HEK293 (cell line): Measurements from ENCODE around the gene KCNQ1.

Experiments used
- CTCF ChIA-PET: fragments of 350-600 bp; formaldehyde crosslinking; extraction: SDS; loops from one replicate; lab custom pipeline; 2021; ENCODE audit warnings: antibody characterized with exemption; lab: Yijun Ruan, JAX
- POLR2A ChIA-PET: fragments of 300-600 bp; formaldehyde crosslinking; extraction: SDS; loops from one replicate; lab custom pipeline; 2020; ENCODE audit warnings: antibody characterized with exemption, inconsistent platforms; lab: Yijun Ruan, JAX
- H3K27ac ChIP-seq: fragments of 200-500 bp; sonication (Bioruptor generic); 2 replicates; pipeline ENCODE4 v1.5.1; 2014; ENCODE audit warnings: low read depth, low read length, control low read depth, inconsistent platforms; ENCODE audit errors: extremely low read depth
- H3K36me3 ChIP-seq, 2 experiments: fragments of 200-500 bp in 1 of 2; sonication (Bioruptor generic) in 1 of 2; 1 replicate in 1 of 2; 2 replicates in 1 of 2; pipeline ENCODE4 v1.5.1; 2014 to 2017; ENCODE audit warnings: inconsistent platforms in 2 of 2, low read length in 2 of 2; ENCODE audit not compliant: control insufficient read depth in 2 of 2, insufficient read depth in 1 of 2
- H3K4me1 ChIP-seq: fragments of 200-500 bp; sonication (Bioruptor generic); 2 replicates; pipeline ENCODE4 v1.5.1; 2014; ENCODE audit warnings: mild to moderate bottlenecking, low read length, inconsistent platforms; ENCODE audit not compliant: control insufficient read depth, insufficient read depth
- H3K4me3 ChIP-seq: 2 replicates; pipeline ENCODE4 v1.5.1; 2011; ENCODE audit warnings: low read depth, mild to moderate bottlenecking, control low read depth, low read length, moderate library complexity
- H3K9me3 ChIP-seq: fragments of 200-500 bp; sonication (Bioruptor generic); 2 replicates; pipeline ENCODE4 v1.5.1; 2014; ENCODE audit warnings: low read depth, low read length, inconsistent platforms; ENCODE audit not compliant: control insufficient read depth, insufficient read depth
- BCL11B ChIP-seq: fragments of 450-650 bp; formaldehyde crosslinking; IDR thresholded peaks from 2 replicates; pipeline ENCODE4 v1.5.1; 2016; ENCODE audit warnings: low read depth, missing biosample characterization, missing genetic modification characterization
- GLI2 ChIP-seq: fragments of 450-650 bp; formaldehyde crosslinking; IDR thresholded peaks from 2 replicates; pipeline ENCODE4; 2017; ENCODE audit warnings: missing biosample characterization, missing genetic modification characterization, low read depth, borderline replicate concordance
- GLIS1 ChIP-seq: fragments of 450-650 bp; formaldehyde crosslinking; IDR thresholded peaks from 2 replicates; pipeline ENCODE4 v1.5.1; 2016; ENCODE audit warnings: missing biosample characterization, missing genetic modification characterization
- KLF1 ChIP-seq: fragments of 450-650 bp; formaldehyde crosslinking; IDR thresholded peaks from 2 replicates; pipeline ENCODE4 v1.5.1; 2016; ENCODE audit warnings: missing biosample characterization, missing genetic modification characterization
- ZBTB20 ChIP-seq: fragments of 450-650 bp; formaldehyde crosslinking; IDR thresholded peaks from 2 replicates; pipeline ENCODE4 v1.5.1; 2016; ENCODE audit warnings: missing biosample characterization, missing genetic modification characterization
- ZNF114 ChIP-seq: fragments of 450-650 bp; formaldehyde crosslinking; IDR thresholded peaks from 2 replicates; pipeline ENCODE4 v1.5.0; 2017; ENCODE audit warnings: missing biosample characterization, missing genetic modification characterization
- ZNF2 ChIP-seq: fragments of 450-650 bp; formaldehyde crosslinking; IDR thresholded peaks from 2 replicates; pipeline ENCODE4 v1.5.1; 2016; ENCODE audit warnings: missing biosample characterization, missing genetic modification characterization
- ZNF202 ChIP-seq: fragments of 450-650 bp; formaldehyde crosslinking; IDR thresholded peaks from 2 replicates; pipeline ENCODE4 v1.5.1; 2016; ENCODE audit warnings: missing biosample characterization, missing genetic modification characterization, borderline replicate concordance
- ZNF24 ChIP-seq: fragments of 450-650 bp; formaldehyde crosslinking; IDR thresholded peaks from 2 replicates; pipeline ENCODE4 v1.5.1; 2016; ENCODE audit warnings: missing biosample characterization, missing genetic modification characterization
- ZNF274 ChIP-seq, 2 experiments: fragments of 200-500 bp in 1 of 2; fragments of 450-650 bp in 1 of 2; sonication (Bioruptor generic) in 1 of 2; formaldehyde crosslinking in 1 of 2; IDR thresholded peaks; 2 replicates each; pipeline versions ENCODE4 v1.5.1 to v1.6.1; 2014 to 2016; ENCODE audit warnings: borderline replicate concordance in 1 of 2, inconsistent platforms in 1 of 2, low read length in 1 of 2, missing biosample characterization in 1 of 2, missing genetic modification characterization in 1 of 2
- ZNF311 ChIP-seq: fragments of 450-650 bp; formaldehyde crosslinking; IDR thresholded peaks from 2 replicates; pipeline ENCODE4 v1.5.1; 2017; ENCODE audit warnings: missing biosample characterization, missing genetic modification characterization, borderline replicate concordance
- ZNF473 ChIP-seq: fragments of 450-650 bp; formaldehyde crosslinking; IDR thresholded peaks from 2 replicates; pipeline ENCODE4 v1.5.1; 2017; ENCODE audit warnings: missing biosample characterization, missing genetic modification characterization
- ZNF48 ChIP-seq: fragments of 450-650 bp; formaldehyde crosslinking; IDR thresholded peaks from 2 replicates; pipeline ENCODE4 v1.5.1; 2016; ENCODE audit warnings: missing biosample characterization, missing genetic modification characterization
- ZNF529 ChIP-seq: fragments of 450-650 bp; formaldehyde crosslinking; IDR thresholded peaks from 2 replicates; pipeline ENCODE4 v1.5.1; 2017; ENCODE audit warnings: missing genetic modification characterization, missing biosample characterization; ENCODE audit not compliant: insufficient replicate concordance
- ZNF544 ChIP-seq: fragments of 450-650 bp; formaldehyde crosslinking; IDR thresholded peaks from 2 replicates; pipeline ENCODE4 v1.5.0; 2017; ENCODE audit warnings: missing biosample characterization, missing genetic modification characterization
- ZNF571 ChIP-seq: fragments of 450-650 bp; formaldehyde crosslinking; IDR thresholded peaks from 2 replicates; pipeline ENCODE4 v1.5.0; 2017; ENCODE audit warnings: missing biosample characterization, missing genetic modification characterization
- ZNF621 ChIP-seq: fragments of 450-650 bp; formaldehyde crosslinking; IDR thresholded peaks from 2 replicates; pipeline ENCODE4 v1.5.1; 2017; ENCODE audit warnings: missing biosample characterization, missing genetic modification characterization
- ZNF670 ChIP-seq: fragments of 450-650 bp; formaldehyde crosslinking; IDR thresholded peaks from 2 replicates; pipeline ENCODE4 v1.5.1; 2016; ENCODE audit warnings: missing biosample characterization, missing genetic modification characterization, low read depth
- ZNF677 ChIP-seq: fragments of 450-650 bp; IDR thresholded peaks from 2 replicates; pipeline ENCODE4 v1.5.0; 2018; ENCODE audit warnings: missing biosample characterization, mild to moderate bottlenecking, missing genetic modification characterization, moderate library complexity
- ZNF785 ChIP-seq: fragments of 450-650 bp; formaldehyde crosslinking; IDR thresholded peaks from 2 replicates; pipeline ENCODE4 v1.5.1; 2016; ENCODE audit warnings: missing biosample characterization, missing genetic modification characterization
- ZNF830 ChIP-seq: fragments of 450-650 bp; IDR thresholded peaks from 2 replicates; pipeline ENCODE4 v1.5.0; 2018; ENCODE audit warnings: missing biosample characterization, missing genetic modification characterization, low read depth, mild to moderate bottlenecking, moderate library complexity
- ZNF837 ChIP-seq: fragments of 450-650 bp; formaldehyde crosslinking; IDR thresholded peaks from 2 replicates; pipeline ENCODE4 v1.5.1; 2016; ENCODE audit warnings: missing biosample characterization, missing genetic modification characterization
- ZSCAN30 ChIP-seq: fragments of 450-650 bp; IDR thresholded peaks from 2 replicates; pipeline ENCODE4 v1.5.1; 2018; ENCODE audit warnings: missing biosample characterization, mild to moderate bottlenecking, missing genetic modification characterization, moderate library complexity
- TF ChIP-seq, protein P1 (sequence below): sonication (generic); formaldehyde crosslinking; IDR thresholded peaks from 2 replicates; pipeline ENCODE4 v1.8.1; 2022; ENCODE audit warnings: mild to moderate bottlenecking, moderate library complexity, missing genetic modification reagents
- TF ChIP-seq, protein P2 (sequence below): fragments of 450-650 bp; formaldehyde crosslinking; IDR thresholded peaks from 2 replicates; pipeline ENCODE4 v1.5.1; 2016; ENCODE audit warnings: missing biosample characterization, missing genetic modification characterization
- TF ChIP-seq, protein P3 (sequence below): fragments of 450-650 bp; formaldehyde crosslinking; IDR thresholded peaks from 2 replicates; pipeline ENCODE4 v1.5.1; 2017; ENCODE audit warnings: missing biosample characterization, missing genetic modification characterization
- TF ChIP-seq, protein P4 (sequence below): fragments of 450-650 bp; formaldehyde crosslinking; IDR thresholded peaks from 2 replicates; pipeline ENCODE4 v1.5.1; 2017; ENCODE audit warnings: missing biosample characterization, missing genetic modification characterization
- TF ChIP-seq, protein P5 (sequence below): fragments of 450-650 bp; formaldehyde crosslinking; IDR thresholded peaks from 2 replicates; pipeline ENCODE4 v1.5.1; 2016; ENCODE audit warnings: missing biosample characterization, missing genetic modification characterization
- TF ChIP-seq, protein P6 (sequence below): fragments of 450-650 bp; formaldehyde crosslinking; IDR thresholded peaks from 2 replicates; pipeline ENCODE4 v1.5.0; 2017; ENCODE audit warnings: missing biosample characterization, missing genetic modification characterization, borderline replicate concordance

Gene KCNQ1

DNA sequence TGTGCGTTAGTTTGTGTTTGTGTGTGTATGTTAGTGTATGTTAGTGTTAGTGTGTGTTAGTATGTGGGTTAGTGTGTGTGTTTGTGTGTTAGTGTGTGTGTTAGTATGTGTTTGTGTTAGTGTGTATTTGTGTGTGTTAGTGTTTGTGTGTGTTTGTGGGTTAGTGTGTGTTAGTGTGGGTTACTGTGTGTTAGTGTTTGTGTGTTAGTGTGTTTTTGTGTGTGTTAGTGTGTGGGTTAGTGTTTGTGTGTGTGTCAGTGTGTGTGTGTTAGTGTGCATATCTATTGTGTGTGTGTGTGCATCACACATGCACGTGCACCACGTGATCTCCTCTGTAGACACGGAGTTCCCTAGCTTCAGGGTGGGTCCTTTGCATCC is 139.6 kb downstream of the KCNQ1 start:
- Histone ChIP-seq H3K27ac (no peak overlapping the region), H3K9me3 (no peaks in the 10 kb centered on the region), H3K4me3 (no peak overlapping the region), H3K4me1 (no peaks in the 10 kb centered on the region), H3K36me3 (no peaks in the 10 kb centered on the region)
- ChIA-PET CTCF (no interaction called here), POLR2A (no interaction called here)
- no peak for TF ChIP-seq ZNF571 (tag by site-specific recombination)
- no peak for TF ChIP-seq ZNF830
- no peak for TF ChIP-seq ZNF677 (tag by site-specific recombination)
- no peak for TF ChIP-seq ZNF202 (tag by site-specific recombination)
- TF ChIP-seq ZNF837 (tag by site-specific recombination): no peak
- TF ChIP-seq ZNF114: no peak
- TF ChIP-seq, protein P1, sequence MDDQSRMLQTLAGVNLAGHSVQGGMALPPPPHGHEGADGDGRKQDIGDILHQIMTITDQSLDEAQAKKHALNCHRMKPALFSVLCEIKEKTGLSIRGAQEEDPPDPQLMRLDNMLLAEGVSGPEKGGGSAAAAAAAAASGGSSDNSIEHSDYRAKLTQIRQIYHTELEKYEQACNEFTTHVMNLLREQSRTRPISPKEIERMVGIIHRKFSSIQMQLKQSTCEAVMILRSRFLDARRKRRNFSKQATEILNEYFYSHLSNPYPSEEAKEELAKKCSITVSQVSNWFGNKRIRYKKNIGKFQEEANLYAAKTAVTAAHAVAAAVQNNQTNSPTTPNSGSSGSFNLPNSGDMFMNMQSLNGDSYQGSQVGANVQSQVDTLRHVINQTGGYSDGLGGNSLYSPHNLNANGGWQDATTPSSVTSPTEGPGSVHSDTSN (CRISPR knock-in tag): no peak
- no peak for TF ChIP-seq ZNF2 (tag by site-specific recombination)
- TF ChIP-seq, protein P2, sequence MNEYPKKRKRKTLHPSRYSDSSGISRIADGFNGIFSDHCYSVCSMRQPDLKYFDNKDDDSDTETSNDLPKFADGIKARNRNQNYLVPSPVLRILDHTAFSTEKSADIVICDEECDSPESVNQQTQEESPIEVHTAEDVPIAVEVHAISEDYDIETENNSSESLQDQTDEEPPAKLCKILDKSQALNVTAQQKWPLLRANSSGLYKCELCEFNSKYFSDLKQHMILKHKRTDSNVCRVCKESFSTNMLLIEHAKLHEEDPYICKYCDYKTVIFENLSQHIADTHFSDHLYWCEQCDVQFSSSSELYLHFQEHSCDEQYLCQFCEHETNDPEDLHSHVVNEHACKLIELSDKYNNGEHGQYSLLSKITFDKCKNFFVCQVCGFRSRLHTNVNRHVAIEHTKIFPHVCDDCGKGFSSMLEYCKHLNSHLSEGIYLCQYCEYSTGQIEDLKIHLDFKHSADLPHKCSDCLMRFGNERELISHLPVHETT: no peak
- TF ChIP-seq GLI2 (tag by site-specific recombination): no peak
- no peak for TF ChIP-seq ZSCAN30 (tag by site-specific recombination)
- TF ChIP-seq, protein P3, sequence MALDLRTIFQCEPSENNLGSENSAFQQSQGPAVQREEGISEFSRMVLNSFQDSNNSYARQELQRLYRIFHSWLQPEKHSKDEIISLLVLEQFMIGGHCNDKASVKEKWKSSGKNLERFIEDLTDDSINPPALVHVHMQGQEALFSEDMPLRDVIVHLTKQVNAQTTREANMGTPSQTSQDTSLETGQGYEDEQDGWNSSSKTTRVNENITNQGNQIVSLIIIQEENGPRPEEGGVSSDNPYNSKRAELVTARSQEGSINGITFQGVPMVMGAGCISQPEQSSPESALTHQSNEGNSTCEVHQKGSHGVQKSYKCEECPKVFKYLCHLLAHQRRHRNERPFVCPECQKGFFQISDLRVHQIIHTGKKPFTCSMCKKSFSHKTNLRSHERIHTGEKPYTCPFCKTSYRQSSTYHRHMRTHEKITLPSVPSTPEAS (tag by site-specific recombination): peak; percentile 70
- no peak for TF ChIP-seq BCL11B (tag by site-specific recombination)
- 0 out of 2 replicates have a peak, but pooled peaks have one; percentile 49 for TF ChIP-seq ZNF473 (tag by site-specific recombination)
- TF ChIP-seq ZNF274 (IDR thresholded peaks at IDR 0.05; ENCODE audit: low read length): no peak
- no peak for TF ChIP-seq ZNF274 (tag by site-specific recombination; IDR thresholded peaks at IDR 0.05; ENCODE audit: borderline replicate concordance)
- TF ChIP-seq ZNF311: 0 out of 2 replicates have a peak, but pooled peaks have one; percentile 44
- TF ChIP-seq ZNF785 (tag by site-specific recombination): no peak
- TF ChIP-seq ZNF24 (tag by site-specific recombination): no peak
- no peak for TF ChIP-seq ZNF621 (tag by site-specific recombination)
- TF ChIP-seq, protein P4, sequence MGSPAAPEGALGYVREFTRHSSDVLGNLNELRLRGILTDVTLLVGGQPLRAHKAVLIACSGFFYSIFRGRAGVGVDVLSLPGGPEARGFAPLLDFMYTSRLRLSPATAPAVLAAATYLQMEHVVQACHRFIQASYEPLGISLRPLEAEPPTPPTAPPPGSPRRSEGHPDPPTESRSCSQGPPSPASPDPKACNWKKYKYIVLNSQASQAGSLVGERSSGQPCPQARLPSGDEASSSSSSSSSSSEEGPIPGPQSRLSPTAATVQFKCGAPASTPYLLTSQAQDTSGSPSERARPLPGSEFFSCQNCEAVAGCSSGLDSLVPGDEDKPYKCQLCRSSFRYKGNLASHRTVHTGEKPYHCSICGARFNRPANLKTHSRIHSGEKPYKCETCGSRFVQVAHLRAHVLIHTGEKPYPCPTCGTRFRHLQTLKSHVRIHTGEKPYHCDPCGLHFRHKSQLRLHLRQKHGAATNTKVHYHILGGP: no peak
- TF ChIP-seq, protein P5, sequence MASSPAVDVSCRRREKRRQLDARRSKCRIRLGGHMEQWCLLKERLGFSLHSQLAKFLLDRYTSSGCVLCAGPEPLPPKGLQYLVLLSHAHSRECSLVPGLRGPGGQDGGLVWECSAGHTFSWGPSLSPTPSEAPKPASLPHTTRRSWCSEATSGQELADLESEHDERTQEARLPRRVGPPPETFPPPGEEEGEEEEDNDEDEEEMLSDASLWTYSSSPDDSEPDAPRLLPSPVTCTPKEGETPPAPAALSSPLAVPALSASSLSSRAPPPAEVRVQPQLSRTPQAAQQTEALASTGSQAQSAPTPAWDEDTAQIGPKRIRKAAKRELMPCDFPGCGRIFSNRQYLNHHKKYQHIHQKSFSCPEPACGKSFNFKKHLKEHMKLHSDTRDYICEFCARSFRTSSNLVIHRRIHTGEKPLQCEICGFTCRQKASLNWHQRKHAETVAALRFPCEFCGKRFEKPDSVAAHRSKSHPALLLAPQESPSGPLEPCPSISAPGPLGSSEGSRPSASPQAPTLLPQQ (tag by site-specific recombination): no peak
- TF ChIP-seq ZNF529 (tag by site-specific recombination): no peak
- no peak for TF ChIP-seq ZNF670 (tag by site-specific recombination)
- TF ChIP-seq, protein P6, sequence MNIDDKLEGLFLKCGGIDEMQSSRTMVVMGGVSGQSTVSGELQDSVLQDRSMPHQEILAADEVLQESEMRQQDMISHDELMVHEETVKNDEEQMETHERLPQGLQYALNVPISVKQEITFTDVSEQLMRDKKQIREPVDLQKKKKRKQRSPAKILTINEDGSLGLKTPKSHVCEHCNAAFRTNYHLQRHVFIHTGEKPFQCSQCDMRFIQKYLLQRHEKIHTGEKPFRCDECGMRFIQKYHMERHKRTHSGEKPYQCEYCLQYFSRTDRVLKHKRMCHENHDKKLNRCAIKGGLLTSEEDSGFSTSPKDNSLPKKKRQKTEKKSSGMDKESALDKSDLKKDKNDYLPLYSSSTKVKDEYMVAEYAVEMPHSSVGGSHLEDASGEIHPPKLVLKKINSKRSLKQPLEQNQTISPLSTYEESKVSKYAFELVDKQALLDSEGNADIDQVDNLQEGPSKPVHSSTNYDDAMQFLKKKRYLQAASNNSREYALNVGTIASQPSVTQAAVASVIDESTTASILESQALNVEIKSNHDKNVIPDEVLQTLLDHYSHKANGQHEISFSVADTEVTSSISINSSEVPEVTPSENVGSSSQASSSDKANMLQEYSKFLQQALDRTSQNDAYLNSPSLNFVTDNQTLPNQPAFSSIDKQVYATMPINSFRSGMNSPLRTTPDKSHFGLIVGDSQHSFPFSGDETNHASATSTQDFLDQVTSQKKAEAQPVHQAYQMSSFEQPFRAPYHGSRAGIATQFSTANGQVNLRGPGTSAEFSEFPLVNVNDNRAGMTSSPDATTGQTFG (tag by site-specific recombination): no peak
- no peak for TF ChIP-seq ZBTB20 (tag by site-specific recombination)
- TF ChIP-seq KLF1 (tag by site-specific recombination): no peak
- TF ChIP-seq ZNF48 (tag by site-specific recombination): no peak
- TF ChIP-seq GLIS1 (tag by site-specific recombination): no peak
- 0 out of 2 replicates have a peak, but pooled peaks have one; percentile 12 for TF ChIP-seq ZNF544 (tag by site-specific recombination)
